H54 (cell line): ENCODE measurements around the gene TFAP2A.

ENCODE experiments used
- DNase-seq: peaks from one replicate; pipeline ENCODE4 v3.0.0; 2011; ENCODE audit warnings: low spot score, mixed read lengths; ENCODE audit not compliant: insufficient read length
- FAIRE-seq: peaks from 3 replicates; lab custom pipeline; 2011; peaks lifted over from hg19 to GRCh38; lab: Jason Lieb, UNC
- POLR2A ChIP-seq: IDR thresholded peaks from 2 replicates; pipeline ENCODE4 v1.6.1; 2011; ENCODE audit warnings: low read depth, mild to moderate bottlenecking, low read length

TFAP2A gene

GRCh38 chr6:10359581-10359980, 55.3 kb downstream of the TFAP2A start:
- TF ChIP-seq POLR2A: no peak
- DNase-seq: no peak
- no peak for FAIRE-seq

GRCh38 chr6:10355115-10355702, 59.7 kb downstream of the TFAP2A start:
- FAIRE-seq (no peak), DNase-seq (no peak)
- TF ChIP-seq POLR2A: no peak

GRCh38 chr6:10351791-10352190, 63.1 kb downstream of the TFAP2A start:
- no peak for FAIRE-seq
- TF ChIP-seq POLR2A: no peak
- DNase-seq: no peak

- FAIRE-seq (no peak), DNase-seq (no peak)
- TF ChIP-seq POLR2A: no peak
Measured at GRCh38 chr6:10350720-10351119, 64.2 kb downstream of the TFAP2A start.

GRCh38 chr6:10347561-10348327, 67.1 kb downstream of the TFAP2A start:
- TF ChIP-seq POLR2A: no peak
- DNase-seq (peak; percentile 78), FAIRE-seq (no peak)
